ENCODE measurements around the gene CHST6.

DNA sequence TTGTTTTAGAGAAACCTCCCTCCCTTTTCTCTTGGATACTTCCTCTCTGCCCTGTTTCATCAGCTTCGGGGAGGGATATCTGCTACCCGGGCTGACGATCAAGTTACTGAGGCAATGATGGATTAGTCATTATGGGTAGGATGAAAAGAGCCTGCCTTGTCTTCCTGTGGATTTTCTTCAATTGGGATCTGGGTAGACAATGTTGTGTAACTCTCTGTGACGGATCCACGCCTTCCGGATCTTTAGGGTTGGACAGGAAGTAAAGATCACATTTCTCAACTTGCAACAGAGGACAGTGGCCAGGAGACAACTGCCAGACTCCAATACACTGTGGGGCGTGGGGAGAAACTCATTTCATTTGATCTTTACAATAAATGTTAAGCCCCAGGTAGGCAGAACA is 11.3 kb upstream of the CHST6 start:
- TF ChIP-seq, protein P1, sequence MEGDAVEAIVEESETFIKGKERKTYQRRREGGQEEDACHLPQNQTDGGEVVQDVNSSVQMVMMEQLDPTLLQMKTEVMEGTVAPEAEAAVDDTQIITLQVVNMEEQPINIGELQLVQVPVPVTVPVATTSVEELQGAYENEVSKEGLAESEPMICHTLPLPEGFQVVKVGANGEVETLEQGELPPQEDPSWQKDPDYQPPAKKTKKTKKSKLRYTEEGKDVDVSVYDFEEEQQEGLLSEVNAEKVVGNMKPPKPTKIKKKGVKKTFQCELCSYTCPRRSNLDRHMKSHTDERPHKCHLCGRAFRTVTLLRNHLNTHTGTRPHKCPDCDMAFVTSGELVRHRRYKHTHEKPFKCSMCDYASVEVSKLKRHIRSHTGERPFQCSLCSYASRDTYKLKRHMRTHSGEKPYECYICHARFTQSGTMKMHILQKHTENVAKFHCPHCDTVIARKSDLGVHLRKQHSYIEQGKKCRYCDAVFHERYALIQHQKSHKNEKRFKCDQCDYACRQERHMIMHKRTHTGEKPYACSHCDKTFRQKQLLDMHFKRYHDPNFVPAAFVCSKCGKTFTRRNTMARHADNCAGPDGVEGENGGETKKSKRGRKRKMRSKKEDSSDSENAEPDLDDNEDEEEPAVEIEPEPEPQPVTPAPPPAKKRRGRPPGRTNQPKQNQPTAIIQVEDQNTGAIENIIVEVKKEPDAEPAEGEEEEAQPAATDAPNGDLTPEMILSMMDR (IDR thresholded peaks at IDR 0.05): no peak
- no peak for TF ChIP-seq POLR2A (IDR thresholded peaks at IDR 0.05)
